GM06990 (cell line): ENCODE measurements around the gene KCNK5.

Experiments
- DNase-seq: peaks from one replicate; pipeline ENCODE4 v3.0.0-alpha.2; 2011; ENCODE audit not compliant: insufficient read length; ENCODE audit errors: extremely low read depth
- H3K27me3 ChIP-seq: replicated peaks from 2 replicates; pipeline ENCODE4 v1.6.0; 2011; ENCODE audit warnings: low read length; ENCODE audit not compliant: control insufficient read depth, insufficient read depth
- H3K36me3 ChIP-seq: 2 replicates; pipeline ENCODE4 v1.5.1; 2011; ENCODE audit warnings: low read length; ENCODE audit not compliant: control insufficient read depth, insufficient read depth
- H3K4me3 ChIP-seq: replicated peaks from 2 replicates; pipeline ENCODE4 v1.5.1; 2011; ENCODE audit warnings: low read depth, mild to moderate bottlenecking, control low read depth, low read length
- TF ChIP-seq, protein P1 (sequence below): IDR thresholded peaks from 2 replicates; pipeline ENCODE4 v1.5.1; 2011; ENCODE audit warnings: low read length, control low read depth, mild to moderate bottlenecking, inconsistent platforms; ENCODE audit not compliant: insufficient read depth, poor library complexity, severe bottlenecking

Gene KCNK5

DNA sequence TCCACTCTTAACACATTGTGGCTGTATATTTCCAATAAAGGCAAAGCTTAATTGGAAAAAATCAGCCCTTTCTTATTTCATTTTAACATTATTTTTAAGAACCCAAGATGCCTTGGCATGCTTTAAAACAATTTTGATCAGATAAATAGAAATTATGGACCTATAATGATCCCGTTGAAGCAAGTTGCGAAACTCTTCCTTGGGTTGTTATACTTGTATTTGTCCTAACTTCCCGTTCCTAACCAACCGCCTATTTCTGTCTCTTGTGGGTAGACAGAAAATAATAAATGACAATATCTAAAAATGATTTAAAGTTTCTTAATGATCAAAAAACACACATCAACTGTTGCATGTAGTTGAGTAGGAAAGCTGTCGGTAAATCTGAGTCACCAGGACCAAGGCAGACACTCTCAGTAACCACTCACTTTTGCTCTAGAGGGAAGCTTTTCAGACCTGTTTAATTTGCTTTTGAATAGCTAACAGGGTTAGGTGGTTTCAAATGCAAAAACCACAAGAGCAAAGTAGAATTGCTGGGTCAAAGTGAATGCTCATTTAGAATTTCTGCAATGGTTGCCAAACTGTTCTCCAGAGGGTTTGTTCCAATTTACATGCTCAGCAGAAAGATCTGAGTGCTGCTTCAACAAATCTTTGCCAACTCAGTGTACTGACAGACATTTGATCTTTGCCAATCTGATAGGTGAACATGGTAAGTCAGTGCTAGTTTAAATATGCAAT is 34.2 kb upstream of the KCNK5 start:
- Histone ChIP-seq H3K27me3 (peaks cover 2% of the 10 kb centered on the region; the same call in 1 of the 2 replicates), H3K4me3 (no peak overlapping the region), H3K36me3 (no peaks in the 10 kb centered on the region)
- TF ChIP-seq, protein P1, sequence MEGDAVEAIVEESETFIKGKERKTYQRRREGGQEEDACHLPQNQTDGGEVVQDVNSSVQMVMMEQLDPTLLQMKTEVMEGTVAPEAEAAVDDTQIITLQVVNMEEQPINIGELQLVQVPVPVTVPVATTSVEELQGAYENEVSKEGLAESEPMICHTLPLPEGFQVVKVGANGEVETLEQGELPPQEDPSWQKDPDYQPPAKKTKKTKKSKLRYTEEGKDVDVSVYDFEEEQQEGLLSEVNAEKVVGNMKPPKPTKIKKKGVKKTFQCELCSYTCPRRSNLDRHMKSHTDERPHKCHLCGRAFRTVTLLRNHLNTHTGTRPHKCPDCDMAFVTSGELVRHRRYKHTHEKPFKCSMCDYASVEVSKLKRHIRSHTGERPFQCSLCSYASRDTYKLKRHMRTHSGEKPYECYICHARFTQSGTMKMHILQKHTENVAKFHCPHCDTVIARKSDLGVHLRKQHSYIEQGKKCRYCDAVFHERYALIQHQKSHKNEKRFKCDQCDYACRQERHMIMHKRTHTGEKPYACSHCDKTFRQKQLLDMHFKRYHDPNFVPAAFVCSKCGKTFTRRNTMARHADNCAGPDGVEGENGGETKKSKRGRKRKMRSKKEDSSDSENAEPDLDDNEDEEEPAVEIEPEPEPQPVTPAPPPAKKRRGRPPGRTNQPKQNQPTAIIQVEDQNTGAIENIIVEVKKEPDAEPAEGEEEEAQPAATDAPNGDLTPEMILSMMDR, result no peak
- no peak for DNase-seq

DNA sequence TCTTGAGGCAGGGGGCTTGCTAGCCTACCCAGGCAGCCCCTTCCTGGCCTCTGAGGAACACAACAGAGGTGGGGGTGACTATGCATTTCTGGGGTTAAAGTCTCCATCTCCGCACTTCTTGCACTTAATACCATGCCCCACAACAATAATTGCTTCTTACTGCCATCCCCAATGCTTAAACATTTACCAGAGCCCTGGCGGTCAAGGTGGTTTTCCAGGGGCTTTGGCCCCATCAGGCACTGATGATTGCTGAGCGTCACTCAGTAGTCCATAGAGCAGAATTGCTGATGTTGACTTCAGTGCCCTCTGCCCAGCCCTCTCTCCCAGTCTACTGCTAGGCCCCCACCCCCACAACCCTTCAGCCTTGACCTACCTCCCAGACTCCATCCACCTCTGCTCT is 32.5 kb upstream of the KCNK5 start:
- Histone ChIP-seq H3K4me3 (no peak overlapping the region), H3K36me3 (no peaks in the 10 kb centered on the region), H3K27me3 (no peaks in the 10 kb centered on the region; the same call in 1 of the 2 replicates)
- no peak for DNase-seq
- TF ChIP-seq, protein P1, result no peak

DNA sequence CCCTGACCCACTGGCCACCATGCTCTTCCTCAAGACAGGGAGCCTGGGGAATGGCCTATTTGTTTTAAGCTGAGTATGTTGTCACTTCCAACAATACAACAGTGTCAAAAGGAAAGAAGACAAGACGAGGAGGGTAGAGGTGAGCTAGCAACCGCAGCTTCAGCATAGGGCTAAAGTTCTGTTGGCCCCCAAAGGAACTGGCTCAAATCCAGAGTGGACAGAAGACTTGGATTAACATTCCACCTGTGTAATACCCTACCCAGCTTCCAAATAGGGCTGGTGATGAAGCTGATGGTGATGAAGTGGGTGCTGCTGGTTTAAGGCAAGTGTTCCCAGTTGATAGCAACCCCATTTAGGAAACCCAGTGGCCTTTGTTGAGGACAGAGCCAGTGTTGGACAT is 31.7 kb upstream of the KCNK5 start:
- TF ChIP-seq, protein P1, result no peak
- no peak for DNase-seq
- H3K36me3 ChIP-seq, result no peaks in the 10 kb centered on the region
- H3K4me3 ChIP-seq, result no peak overlapping the region
- no peaks in the 10 kb centered on the region; the same call in 1 of the 2 replicates for H3K27me3 ChIP-seq

DNA sequence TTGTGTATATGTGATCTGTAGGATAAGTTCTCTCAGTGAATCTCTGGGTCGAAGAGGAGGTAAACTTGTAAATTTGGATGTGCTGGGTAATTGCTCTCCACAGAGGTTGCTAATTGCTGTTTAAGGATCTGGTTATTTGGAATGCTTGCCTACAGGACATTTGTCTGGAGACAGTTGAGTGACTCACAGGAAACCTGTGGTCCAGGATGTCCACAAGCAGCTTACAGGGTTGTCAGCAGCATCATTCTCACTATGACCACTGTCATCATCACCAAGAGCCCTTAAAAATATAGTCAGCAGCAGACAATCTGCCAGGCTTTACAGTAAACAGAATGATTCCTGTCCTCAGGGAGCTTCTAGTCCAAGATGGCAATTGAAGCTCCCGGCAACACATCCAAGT is 31.2 kb upstream of the KCNK5 start:
- no peak for DNase-seq
- Histone ChIP-seq H3K36me3 (no peaks in the 10 kb centered on the region), H3K27me3 (no peaks in the 10 kb centered on the region; the same call in 1 of the 2 replicates), H3K4me3 (no peak overlapping the region)
- TF ChIP-seq, protein P1, result no peak

DNA sequence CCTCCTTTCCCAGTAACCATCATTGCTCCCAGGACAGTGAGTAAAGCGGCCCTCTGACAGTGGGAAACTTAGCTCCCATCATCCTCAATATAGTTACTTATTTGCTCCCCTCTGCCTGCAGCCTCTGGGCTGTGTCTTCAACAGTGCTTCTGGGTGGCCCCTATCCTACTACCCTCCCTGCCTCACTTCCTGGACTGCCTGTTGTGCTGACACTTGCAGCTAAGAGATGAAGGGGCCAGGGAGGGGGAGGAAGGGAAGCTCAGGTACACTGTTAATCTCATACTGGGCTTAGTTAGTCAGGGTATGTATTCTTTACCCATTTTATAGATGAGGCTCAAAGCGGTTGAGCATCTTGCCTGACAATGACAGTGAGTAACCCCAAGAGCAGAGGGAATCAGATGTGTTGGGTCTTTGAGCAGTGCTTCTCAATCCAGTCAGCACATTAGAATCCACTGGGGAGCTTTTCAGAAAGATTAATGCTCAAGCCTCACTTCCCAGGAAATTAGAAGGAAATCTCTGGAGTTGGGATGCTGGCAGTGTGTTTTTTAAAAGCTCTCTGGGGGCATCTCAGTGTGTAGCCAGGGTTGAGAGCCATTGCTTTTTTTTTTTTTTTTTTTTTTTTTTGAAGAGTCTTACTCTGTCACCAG is 27.1 kb upstream of the KCNK5 start:
- H3K4me3 ChIP-seq, result no peak overlapping the region
- H3K27me3 ChIP-seq, result no peaks in the 10 kb centered on the region; the same call in 1 of the 2 replicates
- no peaks in the 10 kb centered on the region for H3K36me3 ChIP-seq
- no peak for DNase-seq
- TF ChIP-seq, protein P1, result no peak
